H9 (cell line): ENCODE data around the gene IGF2R. TPM values are rescaled to one million over a fixed set of nuclear protein-coding genes. Genes with fewer than 3 reads are reported as not detected.

Experiments
- DNase-seq: peaks from one replicate; pipeline ENCODE4 v3.0.0-alpha.2; 2017
- H2AFZ ChIP-seq: one replicate; pipeline ENCODE4 v1.6.1; 2013; ENCODE audit warnings: mild to moderate bottlenecking, low read length, control low read depth, moderate library complexity
- H2AK5ac ChIP-seq: 2 replicates; pipeline ENCODE4 v1.6.1; 2013; ENCODE audit warnings: low read length, control low read depth, mixed read lengths; ENCODE audit not compliant: insufficient read length
- H2BK120ac ChIP-seq: one replicate; pipeline ENCODE4 v1.6.1; 2013; ENCODE audit warnings: low read depth, mild to moderate bottlenecking, low read length, control low read depth, inconsistent platforms; ENCODE audit not compliant: poor library complexity, severe bottlenecking
- H2BK12ac ChIP-seq: 2 replicates; pipeline ENCODE4 v1.6.1; 2013; ENCODE audit warnings: low read length, control low read depth, mixed read lengths, low read depth; ENCODE audit not compliant: insufficient read length
- H2BK15ac ChIP-seq: 2 replicates; pipeline ENCODE4 v1.6.1; 2013; ENCODE audit warnings: low read depth, low read length, control low read depth
- H2BK20ac ChIP-seq: one replicate; pipeline ENCODE4 v1.6.1; 2013; ENCODE audit warnings: low read depth, mild to moderate bottlenecking, low read length, control low read depth, inconsistent platforms; ENCODE audit not compliant: poor library complexity, severe bottlenecking
- H2BK5ac ChIP-seq: 2 replicates; pipeline ENCODE4 v1.6.1; 2013; ENCODE audit warnings: low read length, control low read depth, mixed read lengths; ENCODE audit not compliant: insufficient read length
- H3K14ac ChIP-seq: 2 replicates; pipeline ENCODE4 v1.6.1; 2013; ENCODE audit warnings: low read length, control low read depth; ENCODE audit not compliant: insufficient read depth
- H3K18ac ChIP-seq: 2 replicates; pipeline ENCODE4 v1.6.1; 2013; ENCODE audit warnings: low read depth, mild to moderate bottlenecking, mixed read lengths, low read length, control low read depth; ENCODE audit not compliant: insufficient read length
- H3K23ac ChIP-seq: 2 replicates; pipeline ENCODE4 v1.6.1; 2013; ENCODE audit warnings: low read length, control low read depth, mixed read lengths, low read depth; ENCODE audit not compliant: insufficient read length
- H3K23me2 ChIP-seq: 2 replicates; pipeline ENCODE4 v1.6.1; 2013; ENCODE audit warnings: low read depth, mild to moderate bottlenecking, mixed read lengths, low read length, control low read depth; ENCODE audit not compliant: insufficient read length, poor library complexity, severe bottlenecking
- H3K27ac ChIP-seq: 2 replicates; pipeline ENCODE4 v1.5.1; 2013; ENCODE audit warnings: low read length, control low read depth, mixed read lengths, low read depth; ENCODE audit not compliant: insufficient read length
- H3K27me3 ChIP-seq: 2 replicates; pipeline ENCODE4 v1.6.1; 2013; ENCODE audit warnings: low read length, control low read depth, inconsistent platforms; ENCODE audit not compliant: insufficient read depth
- H3K4ac ChIP-seq: 2 replicates; pipeline ENCODE4 v1.6.1; 2013; ENCODE audit warnings: low read depth, mild to moderate bottlenecking, control low read depth, inconsistent platforms, low read length, moderate library complexity
- H3K4me1 ChIP-seq: 2 replicates; pipeline ENCODE4 v1.6.1; 2013; ENCODE audit warnings: low read length, control low read depth, inconsistent platforms; ENCODE audit not compliant: insufficient read depth
- H3K4me2 ChIP-seq: 2 replicates; pipeline ENCODE4 v1.6.1; 2013; ENCODE audit warnings: low read length, control low read depth, mixed read lengths; ENCODE audit not compliant: insufficient read length, insufficient read depth
- H3K56ac ChIP-seq: 2 replicates; pipeline ENCODE4 v1.6.1; 2013; ENCODE audit warnings: low read depth, mild to moderate bottlenecking, mixed read lengths, low read length, control low read depth; ENCODE audit not compliant: insufficient read length
- H3K79me1 ChIP-seq: 2 replicates; pipeline ENCODE4 v1.6.1; 2013; ENCODE audit warnings: low read depth, mild to moderate bottlenecking, moderate library complexity, low read length, control low read depth, inconsistent platforms; ENCODE audit not compliant: insufficient read depth, poor library complexity, severe bottlenecking
- H3K79me2 ChIP-seq: 2 replicates; pipeline ENCODE4 v1.6.1; 2013; ENCODE audit warnings: low read length, control low read depth, inconsistent platforms; ENCODE audit not compliant: insufficient read depth
- H3K9ac ChIP-seq: 2 replicates; pipeline ENCODE4 v1.6.1; 2013; ENCODE audit warnings: low read length, control low read depth, mixed read lengths; ENCODE audit not compliant: insufficient read length; ENCODE audit errors: extremely low read depth
- H3K9me3 ChIP-seq: one replicate; pipeline ENCODE4 v1.6.1; 2013; ENCODE audit warnings: low read depth, low read length, inconsistent platforms; ENCODE audit not compliant: control insufficient read depth
- H3T11ph ChIP-seq: one replicate; pipeline ENCODE4 v1.6.1; 2013; ENCODE audit warnings: mild to moderate bottlenecking, low read length, control low read depth, inconsistent platforms
- H4K20me1 ChIP-seq: one replicate; pipeline ENCODE4 v1.6.1; 2013; ENCODE audit not compliant: control insufficient read depth, insufficient read length, insufficient read depth
- H4K5ac ChIP-seq: 2 replicates; pipeline ENCODE4 v1.6.1; 2013; ENCODE audit warnings: low read depth, mild to moderate bottlenecking, mixed read lengths, low read length, control low read depth; ENCODE audit not compliant: insufficient read length
- H4K8ac ChIP-seq: replicated peaks from 2 replicates; pipeline ENCODE4 v1.6.1; 2013; ENCODE audit warnings: low read length, control low read depth, mixed read lengths, low read depth; ENCODE audit not compliant: insufficient read length
- H4K91ac ChIP-seq: 2 replicates; pipeline ENCODE4 v1.6.1; 2013; ENCODE audit warnings: low read depth, mild to moderate bottlenecking, moderate library complexity, mixed read lengths, low read length, control low read depth; ENCODE audit not compliant: insufficient read length
- H3K27ac Mint-ChIP-seq, 3 experiments: 2 replicates in 2 of 3; 3 replicates in 1 of 3; pipeline ENCODE4 v1.8.0; 2020 to 2021; ENCODE audit warnings: mixed read lengths in 3 of 3, mild to moderate bottlenecking in 1 of 3, moderate library complexity in 1 of 3
- H3K27me3 Mint-ChIP-seq: 2 replicates; pipeline ENCODE4 v1.8.0; 2021; ENCODE audit warnings: low read depth, mild to moderate bottlenecking, moderate library complexity, mixed read lengths
- H3K36me3 Mint-ChIP-seq, 3 experiments: 2 replicates in 2 of 3; 3 replicates in 1 of 3; pipeline ENCODE4 v1.8.0; 2020 to 2021; ENCODE audit warnings: low read depth in 3 of 3, mixed read lengths in 3 of 3; ENCODE audit not compliant: insufficient read depth in 1 of 3
- H3K4me1 Mint-ChIP-seq, 2 experiments: 2 replicates each; pipeline ENCODE4 v1.8.0; 2020; ENCODE audit warnings: mixed read lengths in 2 of 2
- H3K4me3 Mint-ChIP-seq, 2 experiments: 2 replicates in 1 of 2; 3 replicates in 1 of 2; pipeline ENCODE4 v1.8.0; 2020 to 2021; ENCODE audit warnings: mild to moderate bottlenecking in 2 of 2, mixed read lengths in 2 of 2, moderate library complexity in 1 of 2
- H3K9me3 Mint-ChIP-seq, 2 experiments: 2 replicates in 1 of 2; 3 replicates in 1 of 2; pipeline ENCODE4 v1.8.0; 2020; ENCODE audit warnings: mild to moderate bottlenecking in 2 of 2, mixed read lengths in 2 of 2, moderate library complexity in 1 of 2
- WGBS: extraction: QIAGEN DNeasy Blood & Tissue Kit; methylation state at CpG from one replicate; pipeline ENCODE4 v1.1.7; 2013; ENCODE audit warnings: missing lambda C conversion rate, low lambda C conversion rate, mixed read lengths; ENCODE audit not compliant: insufficient read length; ENCODE audit errors: extremely low coverage; 5-methylcytosine and 5-hydroxymethylcytosine counted together
- total RNA-seq: library from RNA; stranded (reverse); gene quantifications from 2 replicates; pipeline ENCODE4 v1.2.1, GENCODE V29; 2021
- TF ChIP-seq, protein P1 (sequence below): fragments of 200-600 bp; sonication (generic); conservative IDR thresholded peaks from 3 replicates; pipeline ENCODE4 v1.8.0; 2021; ENCODE audit warnings: antibody characterized with exemption, mild to moderate bottlenecking

The IGF2R gene
- total RNA-seq, 1 experiment from 2014 or later = 66.7 TPM

DNA sequence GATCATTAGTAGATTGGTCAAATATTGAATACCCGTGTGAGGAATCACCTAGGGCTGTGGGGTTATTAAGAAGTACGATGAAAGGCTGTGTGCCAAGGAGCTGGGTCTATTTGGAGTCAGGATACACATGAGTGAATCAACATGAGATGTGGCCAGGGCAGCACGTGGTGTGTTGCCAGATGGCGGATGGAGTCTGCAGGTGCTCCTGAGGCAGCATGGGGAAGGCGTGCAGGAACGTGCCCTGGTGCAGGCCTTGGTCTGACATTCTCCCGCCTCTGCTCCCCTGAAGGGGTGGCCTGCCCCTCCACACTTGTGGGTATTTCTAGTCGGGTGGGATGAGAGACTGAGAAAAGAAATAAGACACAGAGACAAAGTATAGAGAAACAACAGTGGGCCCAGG, 113.7 kb downstream of the IGF2R start:
- peak overlapping the region; percentile 11 to 91 (median 59); a peak in 4 of 7 replicates for H3K27ac Mint-ChIP-seq
- TF ChIP-seq, protein P1, sequence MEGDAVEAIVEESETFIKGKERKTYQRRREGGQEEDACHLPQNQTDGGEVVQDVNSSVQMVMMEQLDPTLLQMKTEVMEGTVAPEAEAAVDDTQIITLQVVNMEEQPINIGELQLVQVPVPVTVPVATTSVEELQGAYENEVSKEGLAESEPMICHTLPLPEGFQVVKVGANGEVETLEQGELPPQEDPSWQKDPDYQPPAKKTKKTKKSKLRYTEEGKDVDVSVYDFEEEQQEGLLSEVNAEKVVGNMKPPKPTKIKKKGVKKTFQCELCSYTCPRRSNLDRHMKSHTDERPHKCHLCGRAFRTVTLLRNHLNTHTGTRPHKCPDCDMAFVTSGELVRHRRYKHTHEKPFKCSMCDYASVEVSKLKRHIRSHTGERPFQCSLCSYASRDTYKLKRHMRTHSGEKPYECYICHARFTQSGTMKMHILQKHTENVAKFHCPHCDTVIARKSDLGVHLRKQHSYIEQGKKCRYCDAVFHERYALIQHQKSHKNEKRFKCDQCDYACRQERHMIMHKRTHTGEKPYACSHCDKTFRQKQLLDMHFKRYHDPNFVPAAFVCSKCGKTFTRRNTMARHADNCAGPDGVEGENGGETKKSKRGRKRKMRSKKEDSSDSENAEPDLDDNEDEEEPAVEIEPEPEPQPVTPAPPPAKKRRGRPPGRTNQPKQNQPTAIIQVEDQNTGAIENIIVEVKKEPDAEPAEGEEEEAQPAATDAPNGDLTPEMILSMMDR = no peak

More for the DNA sequence above, 113.7 kb downstream of the IGF2R start:
- peaks cover 2 to 3% of the 10 kb centered on the region in 2 experiments; a peak in 2 of 4 replicates for H3K4me1 Mint-ChIP-seq
- no peak overlapping the region for H3K4me3 Mint-ChIP-seq
- Histone ChIP-seq H2BK5ac (no peak overlapping the region), H3K27me3 (no peaks in the 10 kb centered on the region), H3K18ac (no peak overlapping the region), H2BK20ac (no peak overlapping the region), H4K20me1 (no peaks in the 10 kb centered on the region), H3K9me3 (peaks cover 9% of the 10 kb centered on the region), H4K91ac (no peak overlapping the region), H3T11ph (no peak overlapping the region), H3K23me2 (no peaks in the 10 kb centered on the region), H2BK15ac (no peak overlapping the region), H3K79me2 (no peaks in the 10 kb centered on the region), H2BK12ac (no peak overlapping the region), H3K4ac (no peak overlapping the region), H4K8ac (no peak overlapping the region), H3K4me1 (no peaks in the 10 kb centered on the region), H4K5ac (no peak overlapping the region), H2AFZ (no peak overlapping the region), H3K23ac (no peak overlapping the region), H3K4me2 (no peak overlapping the region), H3K27ac (no peak overlapping the region), H2AK5ac (no peak overlapping the region), H3K9ac (no peak overlapping the region), H3K14ac (no peak overlapping the region), H3K56ac (no peak overlapping the region), H3K79me1 (no peaks in the 10 kb centered on the region), H2BK120ac (no peak overlapping the region)
- no peaks in the 10 kb centered on the region for H3K27me3 Mint-ChIP-seq
- peaks cover 74 to 91% (median 90%) of the 10 kb centered on the region in 3 experiments for H3K36me3 Mint-ChIP-seq
- WGBS = no CpG with 5 or more reads among the region's 8 CpGs
- DNase-seq = no peak
- H3K9me3 Mint-ChIP-seq = peaks cover 5 to 8% of the 10 kb centered on the region in 2 experiments
